H1 (cell line): Measurements from ENCODE around the gene PIM1. TPM values are rescaled to one million over a fixed set of nuclear protein-coding genes. Genes with fewer than 3 reads are reported as not detected.
A peak's percentile ranks its signal among the peaks of the same experiment; 100 is the strongest.

Source experiments
- CEBPB ChIP-seq: IDR thresholded peaks from 2 replicates; pipeline ENCODE4 v1.6.1; 2012; ENCODE audit warnings: low read depth, low read length
- HDAC6 ChIP-seq: IDR thresholded peaks from one replicate; pipeline ENCODE4 v1.7.1; 2012; ENCODE audit warnings: low read depth, mild to moderate bottlenecking, inconsistent platforms, low read length, moderate library complexity
- SIN3A ChIP-seq, 2 experiments: IDR thresholded peaks in 1 of 2; conservative IDR thresholded peaks in 1 of 2; 2 replicates each; pipeline ENCODE4 v1.6.1; 2011 to 2012; ENCODE audit warnings: low read length in 2 of 2, improper control_type of control experiment in 1 of 2, low read depth in 1 of 2, mild to moderate bottlenecking in 1 of 2
- polyA plus RNA-seq, 7 experiments: library from polyadenylated mRNA; depleted of rRNA in 3 of 7; stranded (reverse) in 5 of 7; unstranded in 2 of 7; fragments of >200 nt in 5 of 7; fragments of 200-250 nt in 2 of 7; gene quantifications; 1 replicate in 5 of 7; 2 replicates in 1 of 7; 4 replicates in 1 of 7; pipeline versions ENCODE4 v1.2.1 to v1.2.3, GENCODE V29; 2011 to 2013; ENCODE audit warnings: missing spikeins in 2 of 7, mixed read lengths in 2 of 7
- total RNA-seq: library from RNA; stranded (reverse); fragmentation: NEBNext Ultra II Directional; extraction: Animal tissue kit (Norgen Biotek cat#: 25700); gene quantifications from 2 replicates; pipeline ENCODE4 v1.2.1, GENCODE V29; 2021

Gene PIM1
- total and polyA plus RNA-seq, 2 of the 8 experiments (the other 6 are each of a cell fraction or from before 2014, with no cell fraction given) = 25.5 to 94.9 TPM

DNA sequence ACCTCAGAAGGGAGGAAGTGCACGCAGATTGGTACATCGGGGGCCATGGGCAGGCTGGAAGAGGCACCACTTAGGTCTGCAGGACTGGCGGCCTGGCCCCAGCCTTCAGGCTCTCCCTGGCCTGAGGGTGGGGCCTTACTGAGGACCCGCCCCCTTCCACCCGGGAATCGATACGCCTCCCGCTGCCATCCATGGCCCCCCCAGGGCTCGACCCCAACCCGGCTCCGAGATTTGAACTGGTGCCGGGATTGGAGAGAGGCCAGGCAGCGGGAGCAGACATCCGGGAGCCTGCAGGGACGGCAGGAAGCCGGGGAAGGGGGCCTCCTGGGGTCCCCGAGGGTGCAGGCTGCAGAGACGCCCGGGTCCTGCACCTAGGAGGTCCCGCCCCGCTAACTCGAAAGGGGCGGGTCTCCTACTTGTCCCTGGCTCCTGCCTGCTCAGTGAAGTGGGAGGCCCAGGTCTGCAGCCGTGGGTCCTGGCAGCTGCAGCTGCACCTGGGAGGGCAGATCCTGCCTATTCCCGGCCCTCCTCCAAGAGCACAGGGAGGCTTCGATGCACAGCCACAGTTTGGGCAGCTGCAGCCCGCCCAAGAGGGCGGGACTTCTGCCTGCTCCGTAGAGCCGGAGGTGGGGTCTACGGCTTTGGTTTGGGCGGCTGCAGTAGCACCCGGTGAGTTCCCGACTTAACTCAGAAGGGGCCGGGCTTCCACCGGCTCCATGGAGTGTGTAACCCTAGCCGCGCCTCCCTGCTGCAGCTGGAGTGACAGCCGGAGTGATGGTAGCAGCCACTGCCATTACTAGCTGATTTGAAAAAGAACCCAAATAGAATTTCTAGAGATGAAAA lies 52.4 kb downstream of the PIM1 start (continued):
- TF ChIP-seq SIN3A (conservative IDR thresholded peaks at IDR 0.05 in 1 of 2, IDR thresholded peaks at IDR 0.05 in 1 of 2; ENCODE audit: low read depth in 1 of 2, low read length in 2 of 2) (peak in 1 of 2 experiments; percentile 28; a peak in 2 of 4 replicates), HDAC6 (no peak), CEBPB (no peak)
- TF ChIP-seq, all 59 proteins: peak for 17
